Measurements from ENCODE around the gene LCN6.
"Not testable (repeated sequence)": the region's sequence is repeated elsewhere in the genome, so short reads cannot be mapped to it uniquely, and the experiment has no call there.

LCN6 gene

GRCh38 chr9:136748201-136748600, at the start of gene LCN6:
Gene LCN6 (minus strand): TSS chr9:136748525. CDS start chr9:136748483, 42 bp downstream.
- FAIRE-seq (no peak), DNase-seq (ENCODE audit: low spot score) (no peak)

GRCh38 chr9:136796775-136797347, 48.5 kb upstream of the LCN6 start:
- FAIRE-seq; DNase-seq (ENCODE audit: low spot score): not testable (repeated sequence)

DNA sequence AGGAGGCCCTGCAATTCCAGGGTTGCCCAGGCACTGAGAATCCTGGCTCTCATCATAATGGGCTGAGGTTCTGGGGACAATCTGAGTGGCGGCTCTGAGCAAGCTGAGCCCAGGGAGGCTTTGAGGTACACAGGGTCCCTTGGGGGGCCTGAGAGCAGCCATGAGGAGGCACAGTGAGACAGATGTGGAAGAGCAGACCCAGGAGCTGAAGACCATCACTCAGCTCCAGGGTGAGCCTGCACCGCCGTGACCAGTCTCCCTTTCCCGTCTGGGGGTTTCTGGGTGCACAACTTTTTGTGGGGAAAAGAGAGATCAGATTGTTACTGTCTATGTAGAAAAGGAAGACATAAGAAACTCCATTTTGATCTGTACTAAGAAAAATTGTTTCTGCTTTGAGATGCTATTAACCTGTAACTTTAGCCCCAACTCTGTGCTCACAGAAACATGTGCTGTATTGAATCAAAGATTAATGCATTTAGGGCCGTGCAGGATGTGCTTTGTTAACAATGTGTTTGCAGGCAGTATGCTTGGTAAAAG, 48.0 kb upstream of the LCN6 start, which contains the start of gene CCDC183:
TSS of gene CCDC183 (plus strand) at position 101 of the 537 bp plus-strand sequence. CDS start at position 161, 60 bp downstream.
- no peak for FAIRE-seq
- DNase-seq (ENCODE audit: low spot score): no peak

- DNase-seq (ENCODE audit: low spot score) (no peak), FAIRE-seq (no peak)
These were observed 46.6 kb upstream of the LCN6 start for GRCh38 chr9:136795000-136795348.

DNA sequence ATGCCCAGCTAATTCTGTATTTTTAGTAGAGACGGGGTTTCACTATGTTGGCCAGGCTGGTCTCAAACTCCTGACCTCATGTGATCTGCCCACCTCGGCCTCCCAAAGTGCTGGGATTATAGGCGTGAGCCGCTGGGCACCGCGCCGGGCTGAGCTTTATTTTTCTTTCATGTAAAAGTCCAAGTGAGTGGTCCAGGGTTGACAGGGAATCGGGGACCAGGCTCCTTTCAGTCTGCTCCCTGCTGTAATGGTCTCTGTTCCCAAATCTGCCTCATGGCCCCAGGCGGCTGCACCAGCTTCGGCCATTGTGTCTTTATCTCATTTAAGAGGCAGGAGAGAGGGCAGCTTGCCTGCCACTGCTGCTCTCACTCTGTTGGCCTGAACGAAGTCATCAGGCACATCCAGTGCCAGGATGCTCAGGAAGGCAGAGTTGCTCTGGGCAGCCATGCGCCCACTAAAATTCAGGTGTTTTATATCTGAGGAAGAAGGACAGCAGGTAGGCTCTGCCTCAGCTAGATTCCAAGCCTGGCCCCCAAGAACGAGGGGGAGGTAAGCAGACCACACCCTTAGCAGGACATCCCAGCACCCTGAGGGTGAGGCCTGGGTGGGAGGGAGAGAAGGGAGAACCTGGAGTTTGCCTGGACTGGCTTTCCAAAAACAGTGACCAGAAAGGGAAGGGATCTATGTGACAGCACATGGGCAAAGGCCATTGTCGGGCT, 46.1 kb upstream of the LCN6 start:
- DNase-seq (ENCODE audit: low spot score) (no peak), FAIRE-seq (no peak)

- DNase-seq (ENCODE audit: low spot score): no peak
- FAIRE-seq: no peak
These were observed 45.0 kb upstream of the LCN6 start for GRCh38 chr9:136793086-136793946.

- FAIRE-seq (no peak), DNase-seq (ENCODE audit: low spot score) (no peak)
These were observed 44.2 kb upstream of the LCN6 start for GRCh38 chr9:136792321-136793085.

DNA sequence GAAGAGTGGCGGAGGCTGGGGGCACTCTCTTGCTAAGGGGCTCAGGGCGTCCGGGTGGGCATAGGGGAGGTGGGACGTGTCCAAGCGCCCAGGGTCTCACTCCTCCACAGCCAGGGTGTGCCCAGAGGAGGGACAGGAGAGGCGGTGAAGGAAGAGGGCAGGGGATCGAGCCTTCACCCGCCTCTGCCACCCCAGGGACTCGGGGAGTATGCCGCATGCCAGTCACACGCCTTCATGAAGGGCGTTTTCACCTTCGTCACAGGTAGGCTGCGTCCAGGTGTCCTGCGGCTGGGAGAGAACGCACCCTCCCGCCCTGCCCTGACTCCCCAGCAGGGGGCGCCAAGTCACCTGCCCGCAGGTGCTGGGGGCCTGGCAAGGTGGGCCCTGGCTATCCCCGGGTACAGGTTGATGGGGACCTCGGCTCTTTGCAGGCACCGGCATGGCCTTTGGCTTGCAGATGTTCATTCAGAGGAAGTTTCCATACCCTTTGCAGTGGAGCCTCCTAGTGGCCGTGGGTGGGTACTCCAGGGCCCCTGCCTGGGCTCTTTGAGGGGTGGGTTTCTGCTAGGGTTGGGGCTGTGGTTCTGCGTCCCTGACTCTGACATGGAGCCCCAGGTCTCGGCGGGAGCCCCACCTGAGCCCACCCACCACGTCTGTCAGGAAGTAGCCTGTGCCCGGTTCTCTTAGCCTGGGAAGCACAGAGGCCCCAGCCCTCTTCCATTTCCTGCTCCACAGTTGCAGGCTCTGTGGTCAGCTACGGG, 43.4 kb upstream of the LCN6 start:
- DNase-seq (ENCODE audit: low spot score): peak; percentile 61

DNA sequence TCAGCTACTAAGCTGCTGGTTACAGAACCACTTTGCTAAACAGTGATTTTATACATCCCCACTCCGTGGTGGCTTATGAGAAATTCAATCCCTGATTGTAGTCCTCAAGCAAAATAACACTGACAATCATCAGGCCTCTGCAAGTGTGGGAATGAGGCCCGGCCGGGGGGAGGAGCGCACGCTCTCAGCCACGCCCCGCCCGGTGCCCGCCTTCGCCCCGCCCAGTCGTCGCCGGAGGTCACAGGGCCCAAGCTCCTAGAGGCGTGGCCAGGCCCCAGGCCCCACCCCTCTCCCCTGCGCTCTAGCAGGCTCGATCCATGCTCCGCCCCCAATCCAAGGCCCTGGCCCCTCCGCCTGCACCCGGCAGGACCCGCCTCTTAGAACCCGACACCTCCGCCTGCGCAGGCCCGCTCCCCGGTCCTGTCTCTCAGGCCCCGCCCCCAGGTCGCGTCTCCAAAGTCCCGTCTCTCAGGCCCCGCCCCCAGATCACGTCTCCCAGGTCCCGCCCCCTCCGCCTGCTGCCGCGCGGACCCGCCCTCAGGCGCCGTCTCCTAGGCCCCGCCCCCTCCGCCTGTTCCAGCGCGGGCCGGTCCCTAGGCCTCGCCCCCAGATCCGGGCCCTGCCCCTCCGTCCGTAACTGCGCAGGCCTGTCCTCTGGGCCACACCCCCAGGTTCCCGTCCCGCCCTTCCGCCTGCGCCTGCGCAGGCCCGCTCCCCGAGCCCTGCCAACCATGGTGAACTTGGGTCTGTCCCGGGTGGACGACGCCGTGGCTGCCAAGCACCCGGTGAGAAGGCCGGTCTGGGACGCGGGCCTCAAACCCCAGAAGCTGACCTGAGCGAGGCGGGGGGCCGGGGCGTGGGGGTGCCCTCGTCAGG, 42.6 kb upstream of the LCN6 start, which contains the start of gene TMEM141:
TSS of gene TMEM141 (plus strand) at position 705 of the 876 bp plus-strand sequence. CDS start at position 732, 27 bp downstream.
- DNase-seq (ENCODE audit: low spot score): peak; percentile 98
- FAIRE-seq: no peak

More for the DNA sequence above, 43.4 kb upstream of the LCN6 start:
- FAIRE-seq: no peak

DNA sequence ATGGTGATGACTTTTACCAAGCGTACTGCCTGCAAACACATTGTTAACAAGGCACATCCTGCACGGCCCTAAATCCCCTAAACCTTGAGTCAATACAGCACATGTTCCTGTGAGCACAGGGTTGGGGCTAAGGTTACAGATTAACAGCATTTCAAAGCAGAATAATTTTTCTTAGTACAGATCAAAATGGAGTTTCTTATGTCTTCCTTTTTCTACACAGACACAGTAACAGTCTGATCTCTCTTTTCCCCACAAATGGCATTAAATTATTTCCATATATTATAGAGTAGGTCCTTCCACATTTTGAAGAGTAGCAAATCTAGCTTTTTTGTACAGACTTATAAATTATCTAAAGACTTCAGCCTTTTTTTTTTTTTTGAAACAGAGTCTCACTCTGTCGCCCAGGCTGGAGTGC, 41.2 kb upstream of the LCN6 start:
- FAIRE-seq (no peak), DNase-seq (ENCODE audit: low spot score) (no peak)

GRCh38 chr9:136788644-136789522, 40.6 kb upstream of the LCN6 start:
- not testable (repeated sequence) for FAIRE-seq; DNase-seq (ENCODE audit: low spot score)

GRCh38 chr9:136787690-136788400, 39.5 kb upstream of the LCN6 start:
- DNase-seq (ENCODE audit: low spot score): peak; percentile 65
- no peak for FAIRE-seq

GRCh38 chr9:136786983-136787382, 38.7 kb upstream of the LCN6 start:
- FAIRE-seq; DNase-seq (ENCODE audit: low spot score): not testable (repeated sequence)

DNA sequence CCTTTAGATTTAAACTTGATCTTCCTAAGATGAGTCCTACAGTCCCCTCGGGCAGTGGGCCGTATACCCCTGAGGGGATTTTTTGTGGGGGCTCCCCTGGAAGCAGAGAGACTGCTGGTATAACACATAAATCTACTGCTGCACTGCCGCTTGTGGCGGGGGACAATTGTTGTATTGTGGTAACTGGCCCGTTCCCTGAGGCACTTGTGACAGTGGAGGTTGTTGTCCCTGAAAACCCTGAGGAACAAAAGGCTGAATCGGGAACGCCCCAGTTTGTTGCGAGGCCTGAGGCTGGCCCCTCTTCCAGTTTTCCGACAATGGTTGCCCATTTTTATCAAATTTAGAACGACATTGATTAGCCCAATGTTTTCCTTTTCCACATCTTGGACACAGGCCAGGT, 38.1 kb upstream of the LCN6 start:
- DNase-seq (ENCODE audit: low spot score) (no peak), FAIRE-seq (no peak)

GRCh38 chr9:136785565-136786355, 37.4 kb upstream of the LCN6 start:
- not testable (repeated sequence) for FAIRE-seq

GRCh38 chr9:136784997-136785361, 36.7 kb upstream of the LCN6 start:
- DNase-seq (ENCODE audit: low spot score) (no peak), FAIRE-seq (no peak)

More at GRCh38 chr9:136785565-136786355, 37.4 kb upstream of the LCN6 start:
- DNase-seq (ENCODE audit: low spot score): not testable (repeated sequence)
